ENCODE results near the gene ADAMTS5. TPM values are rescaled to one million over a fixed set of nuclear protein-coding genes. Genes with fewer than 3 reads are reported as not detected.

Gene ADAMTS5
- total and polyA plus RNA-seq, 2 of the 8 experiments (the other 6 are each of a cell fraction or from before 2014, with no cell fraction given) = 0.20 to 1.1 TPM

DNA sequence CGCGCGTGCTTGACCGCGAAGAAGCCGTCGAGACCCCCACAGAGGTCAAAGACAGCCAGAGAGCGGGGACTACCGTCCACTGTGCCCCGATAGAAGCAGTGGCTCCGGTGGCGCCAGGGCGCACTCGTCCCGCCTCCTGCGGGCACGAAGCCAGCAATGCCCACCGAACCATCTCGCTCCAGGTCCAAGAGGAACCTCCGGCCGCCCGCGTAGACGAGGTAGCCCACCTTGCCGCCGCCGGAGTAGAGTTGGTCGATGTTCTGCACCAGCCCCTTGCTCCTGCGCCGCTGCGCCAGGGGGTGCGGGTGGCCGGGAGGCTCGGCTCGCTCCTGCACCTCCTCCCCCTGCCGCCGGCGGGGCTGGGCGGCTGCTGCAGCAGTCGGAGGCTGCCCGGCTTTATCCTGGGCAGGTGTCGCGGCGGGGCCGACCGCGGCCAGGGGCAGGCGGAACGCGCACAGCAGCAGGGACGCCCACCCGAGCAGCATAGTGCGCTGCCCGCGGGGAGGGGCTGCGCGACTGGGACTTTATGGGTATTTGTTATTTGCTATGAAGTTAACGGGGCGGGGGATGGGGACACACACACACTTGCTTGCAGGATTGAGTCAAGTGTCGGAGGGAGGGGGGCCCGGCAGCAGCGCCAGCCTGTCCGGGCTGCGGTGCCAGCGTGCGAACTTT, 844 bp downstream of the ADAMTS5 start (continued):
- TF ChIP-seq SAP30 (IDR thresholded peaks at IDR 0.05; ENCODE audit: insufficient read depth, insufficient replicate concordance, low read length) (no peak), CBX8 (IDR thresholded peaks at IDR 0.05; ENCODE audit: borderline replicate concordance, low read depth, low read length) (no peak), SRF (IDR thresholded peaks at IDR 0.05; ENCODE audit: low read depth, low read length) (no peak), HDAC6 (IDR thresholded peaks at IDR 0.05; ENCODE audit: low read depth, low read length) (no peak), JUN (IDR thresholded peaks at IDR 0.05; ENCODE audit: low read depth, low read length) (no peak), BRCA1 (IDR thresholded peaks at IDR 0.05; ENCODE audit: low read depth, low read length) (no peak), TEAD4 (IDR thresholded peaks at IDR 0.05; ENCODE audit: low read depth, low read length) (no peak), KDM4A (IDR thresholded peaks at IDR 0.05; ENCODE audit: low read depth, low read length, severe bottlenecking) (peak; percentile 73), POU5F1 (IDR thresholded peaks at IDR 0.05; ENCODE audit: low read depth, low read length) (no peak), BCL11A (IDR thresholded peaks at IDR 0.05; ENCODE audit: low read depth in 2 of 2, low read length in 2 of 2) (no peak), CHD2 (IDR thresholded peaks at IDR 0.05; ENCODE audit: low read length) (no peak), FOSL1 (IDR thresholded peaks at IDR 0.05; ENCODE audit: insufficient read depth, low read depth, low read length) (no peak), NRF1 (IDR thresholded peaks at IDR 0.05; ENCODE audit: low read depth, low read length) (no peak), EP300 (IDR thresholded peaks at IDR 0.05; ENCODE audit: borderline replicate concordance in 1 of 2, low read depth in 2 of 2, low read length in 2 of 2) (no peak), HDAC2 (IDR thresholded peaks at IDR 0.05; ENCODE audit: borderline replicate concordance in 1 of 2, low read depth in 2 of 2, low read length in 2 of 2) (no peak)
- TF ChIP-seq, protein P1, sequence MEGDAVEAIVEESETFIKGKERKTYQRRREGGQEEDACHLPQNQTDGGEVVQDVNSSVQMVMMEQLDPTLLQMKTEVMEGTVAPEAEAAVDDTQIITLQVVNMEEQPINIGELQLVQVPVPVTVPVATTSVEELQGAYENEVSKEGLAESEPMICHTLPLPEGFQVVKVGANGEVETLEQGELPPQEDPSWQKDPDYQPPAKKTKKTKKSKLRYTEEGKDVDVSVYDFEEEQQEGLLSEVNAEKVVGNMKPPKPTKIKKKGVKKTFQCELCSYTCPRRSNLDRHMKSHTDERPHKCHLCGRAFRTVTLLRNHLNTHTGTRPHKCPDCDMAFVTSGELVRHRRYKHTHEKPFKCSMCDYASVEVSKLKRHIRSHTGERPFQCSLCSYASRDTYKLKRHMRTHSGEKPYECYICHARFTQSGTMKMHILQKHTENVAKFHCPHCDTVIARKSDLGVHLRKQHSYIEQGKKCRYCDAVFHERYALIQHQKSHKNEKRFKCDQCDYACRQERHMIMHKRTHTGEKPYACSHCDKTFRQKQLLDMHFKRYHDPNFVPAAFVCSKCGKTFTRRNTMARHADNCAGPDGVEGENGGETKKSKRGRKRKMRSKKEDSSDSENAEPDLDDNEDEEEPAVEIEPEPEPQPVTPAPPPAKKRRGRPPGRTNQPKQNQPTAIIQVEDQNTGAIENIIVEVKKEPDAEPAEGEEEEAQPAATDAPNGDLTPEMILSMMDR (IDR thresholded peaks at IDR 0.05; ENCODE audit: control extremely low read depth in 1 of 3, insufficient read depth in 1 of 3, low read depth in 1 of 3, low read length in 3 of 3) = no peak

Data from H1 (cell line).